Fibroblast of peridontal ligament (primary cell): ENCODE data around the gene HPDL.

ENCODE experiments used
- DNase-seq: peaks from one replicate; pipeline ENCODE4 v3.0.0-alpha.2; 2010; ENCODE audit errors: extremely low read depth

The HPDL gene

GRCh38 chr1:45351508-45351907, 24.8 kb downstream of the HPDL start:
- DNase-seq = no peak

GRCh38 chr1:45353685-45354084, 27.0 kb downstream of the HPDL start:
- DNase-seq = no peak

DNA sequence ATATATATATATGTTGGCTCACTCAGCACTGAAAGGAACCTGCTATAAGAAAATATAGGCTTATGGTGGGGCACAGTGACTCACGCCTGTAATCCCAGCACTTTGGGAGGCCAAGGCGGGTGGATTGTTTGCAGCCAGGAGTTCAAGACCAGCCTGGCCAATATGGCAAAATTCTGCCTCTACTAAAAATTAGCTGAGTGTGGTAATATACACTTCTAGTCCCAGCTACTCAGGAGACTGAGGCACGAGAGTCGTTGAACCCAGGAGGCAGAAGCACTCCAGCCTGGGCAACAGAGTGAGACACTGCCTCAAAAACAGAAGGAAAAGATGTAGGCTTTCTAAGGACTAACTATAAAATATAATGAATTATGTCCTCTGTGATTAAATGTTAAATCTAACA, 28.1 kb downstream of the HPDL start:
- no peak for DNase-seq

- no peak for DNase-seq
These were observed 29.0 kb downstream of the HPDL start for GRCh38 chr1:45355683-45356082.

DNA sequence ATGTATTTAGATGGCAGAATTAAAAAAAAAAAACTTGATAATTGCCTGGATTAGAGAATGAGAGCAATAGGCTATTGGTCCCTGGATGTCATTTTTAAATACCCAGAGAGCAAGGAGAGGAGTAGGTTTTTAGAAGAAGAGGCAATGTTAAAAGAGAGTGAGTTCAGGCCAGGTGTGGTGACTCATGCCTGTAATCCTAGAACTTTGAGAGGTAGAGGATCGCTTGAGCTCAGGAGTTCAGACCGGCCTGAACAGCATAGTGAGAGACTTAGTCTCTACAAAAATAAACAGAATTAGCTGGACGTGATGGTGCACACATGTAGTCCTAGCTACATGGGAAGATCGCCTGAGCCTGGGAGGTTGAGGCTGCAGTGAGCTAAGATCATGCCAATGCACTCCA, 29.5 kb downstream of the HPDL start:
- DNase-seq = no peak

DNA sequence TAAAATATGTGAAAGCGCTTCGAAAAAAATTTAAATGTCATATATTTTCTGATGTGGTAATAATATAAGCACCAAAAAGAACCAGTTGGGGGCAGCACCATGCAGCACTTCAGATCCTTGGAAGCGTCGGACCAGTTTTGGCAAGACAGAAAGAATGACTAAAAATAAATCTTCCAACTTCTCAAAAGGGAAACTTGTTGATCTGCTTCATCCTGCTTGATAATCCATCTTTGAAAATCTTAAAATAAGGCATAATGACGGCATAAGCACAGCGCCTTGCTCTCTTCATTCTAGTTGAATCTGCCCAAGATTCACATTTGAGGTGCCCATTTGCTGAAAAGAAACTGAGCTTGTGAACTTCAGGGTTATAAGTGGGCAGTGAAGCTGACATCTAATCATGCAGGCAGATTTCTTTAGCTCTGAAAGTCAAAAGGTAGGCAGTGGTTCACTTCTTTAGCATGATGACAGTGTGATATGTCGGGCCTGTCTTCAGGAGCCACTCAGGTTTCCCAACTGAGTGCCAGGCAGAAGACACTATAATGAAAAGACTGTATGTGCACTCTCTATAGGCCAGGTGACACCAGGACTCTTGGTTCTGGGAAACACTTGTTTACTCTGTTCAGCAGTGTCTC, 33.3 kb downstream of the HPDL start:
- DNase-seq = peak; percentile 90

GRCh38 chr1:45360981-45361380, 34.3 kb downstream of the HPDL start:
- peak; percentile 84 for DNase-seq

- no peak for DNase-seq
These were observed 37.6 kb downstream of the HPDL start for GRCh38 chr1:45364294-45364693.

DNA sequence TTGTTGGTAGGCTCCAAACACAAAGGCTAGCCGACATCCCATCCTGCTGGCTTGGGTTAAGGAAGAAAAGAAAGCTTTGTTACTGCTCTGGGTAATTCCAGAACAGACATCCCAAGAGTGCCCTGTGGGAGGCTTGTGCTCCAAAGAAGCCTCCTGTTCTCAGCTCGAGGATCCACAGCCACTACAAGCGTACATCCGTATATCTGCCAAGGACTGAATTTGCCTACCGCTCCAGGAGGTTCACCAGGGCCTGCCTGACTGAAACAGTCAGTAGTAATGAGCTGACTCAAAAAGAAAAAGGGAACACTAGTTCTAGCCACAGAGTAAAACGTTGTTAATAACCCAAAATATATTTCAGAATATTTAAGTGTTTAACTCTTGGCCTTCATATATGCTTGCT, 38.4 kb downstream of the HPDL start:
- DNase-seq = no peak

DNA sequence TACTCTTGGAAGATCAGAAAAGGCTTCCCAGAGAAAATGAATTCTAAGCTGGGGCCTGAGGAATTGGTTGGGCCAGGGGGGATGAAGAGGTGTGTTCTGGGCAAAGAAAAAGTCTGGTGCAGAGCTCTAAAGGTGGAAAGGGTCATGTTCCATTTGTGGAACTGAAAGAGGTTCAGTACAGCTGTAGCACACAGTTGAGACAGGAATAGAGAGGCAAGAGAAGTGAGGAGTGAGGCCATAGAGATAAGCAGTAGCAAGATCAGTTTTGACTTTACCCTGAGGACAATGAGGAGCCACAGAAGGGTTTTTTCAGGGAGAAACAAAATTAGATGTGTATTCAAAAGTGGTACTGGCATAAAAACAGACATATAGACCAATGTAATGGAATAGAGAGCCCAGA, 43.9 kb downstream of the HPDL start:
- DNase-seq = no peak

DNA sequence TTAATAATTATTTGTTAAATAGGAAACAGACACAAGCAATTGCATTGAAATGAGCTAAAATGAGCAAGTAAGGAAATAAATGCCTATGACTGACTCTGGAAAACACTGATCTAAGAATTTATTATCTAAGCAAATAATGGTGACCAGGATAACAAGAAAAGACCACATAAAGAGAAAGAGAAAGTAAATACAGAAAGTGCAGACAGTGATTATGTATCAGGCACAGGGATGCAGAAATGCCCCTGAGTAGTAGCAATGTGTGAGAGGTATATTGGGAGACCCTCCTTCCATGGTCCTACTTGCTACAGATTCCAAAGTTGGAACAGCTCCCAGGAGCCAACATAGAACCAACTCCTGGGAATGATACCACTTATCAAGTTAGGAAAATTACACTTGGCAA, 46.9 kb downstream of the HPDL start:
- DNase-seq = no peak

DNA sequence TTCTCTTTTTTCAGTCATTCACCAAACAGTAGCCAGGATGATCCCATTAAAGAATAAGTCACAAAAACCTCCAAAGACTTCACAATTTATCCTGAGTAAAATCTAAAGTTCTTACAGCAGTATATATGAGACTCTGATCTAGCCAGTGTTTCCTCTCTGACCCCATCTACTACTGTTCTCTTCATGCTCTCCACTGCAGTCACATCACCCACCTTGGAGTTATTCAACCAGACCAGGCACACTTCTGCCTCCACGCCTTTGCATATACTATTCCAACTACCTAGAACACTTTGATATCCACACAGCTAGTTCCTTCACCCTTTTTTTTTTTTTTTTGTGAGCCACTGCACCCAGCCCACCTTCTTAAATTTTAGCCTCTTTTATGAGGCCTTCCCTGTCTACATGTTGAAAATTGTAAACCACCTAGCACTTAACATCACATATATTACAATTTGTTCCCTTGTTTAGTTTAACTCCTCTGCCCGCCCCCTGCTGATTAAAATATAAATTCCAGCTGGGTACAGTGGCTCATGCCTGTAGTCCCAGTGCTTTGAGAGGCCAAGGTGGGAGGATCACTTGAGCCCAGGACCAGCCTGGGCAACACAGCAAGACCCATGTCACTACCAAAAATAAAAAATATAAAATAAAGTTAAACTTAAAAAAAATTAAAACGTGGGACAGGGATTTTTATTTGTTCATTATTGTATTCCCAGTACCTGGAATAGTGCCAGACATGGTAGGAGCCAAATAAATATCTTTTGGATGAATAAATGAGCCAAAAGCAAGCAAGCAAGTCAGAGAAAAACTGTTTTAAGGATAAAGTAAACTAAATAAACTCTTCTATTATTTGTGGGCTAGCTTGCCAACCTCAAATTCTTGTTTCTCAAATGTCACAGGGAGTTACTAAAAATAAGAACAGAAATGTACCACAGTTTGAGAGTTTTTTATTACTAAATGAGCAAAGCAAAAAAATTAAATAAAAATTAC, 48.7 kb downstream of the HPDL start:
- DNase-seq = peak; percentile 73

DNA sequence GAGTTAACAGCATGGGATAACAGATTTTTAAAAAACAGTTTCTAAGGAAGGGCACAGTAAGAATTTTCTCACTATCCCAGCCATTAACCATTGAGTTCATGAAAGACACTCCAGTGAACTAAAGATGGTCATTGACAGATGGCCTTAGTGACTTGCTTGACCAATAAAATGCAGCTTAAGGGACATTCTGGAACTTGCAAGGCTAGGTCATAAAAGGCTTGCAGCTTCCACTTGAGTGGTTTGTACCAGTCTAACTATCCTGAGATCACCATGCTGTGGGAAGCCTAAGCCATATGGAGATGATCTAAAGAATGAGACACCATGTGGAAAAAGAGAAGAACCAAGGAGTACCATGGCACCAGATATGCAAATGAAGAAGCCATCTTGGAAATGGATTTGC, 51.5 kb downstream of the HPDL start:
- no peak for DNase-seq
